ENCODE data around the gene TMEM238L.

GRCh38 chr17:10789694-10790271 is 14.1 kb downstream of the TMEM238L start:
- no peak for TF ChIP-seq POLR2A (IDR thresholded peaks at IDR 0.05)
- TF ChIP-seq EP300 (IDR thresholded peaks at IDR 0.05), result no peak
- no peak for TF ChIP-seq POLR2AphosphoS5 (IDR thresholded peaks at IDR 0.05)

Measured in gastroesophageal sphincter (tissue), 2 donors.